Chondrocyte (in vitro differentiated cells): ENCODE results near the gene PI4KA. TPM values are rescaled to one million over a fixed set of nuclear protein-coding genes. Genes with fewer than 3 reads are reported as not detected.
"Not testable (repeated sequence)": the region's sequence is repeated elsewhere in the genome, so short reads cannot be mapped to it uniquely, and the experiment has no call there.

Experiments used
- DNase-seq: peaks from one replicate; pipeline ENCODE4 v3.0.0; 2021; ENCODE audit warnings: mixed read lengths, low spot score
- H3K27ac Mint-ChIP-seq: one replicate; pipeline ENCODE4 v1.8.0; 2021; ENCODE audit warnings: mild to moderate bottlenecking, moderate library complexity, mixed read lengths; ENCODE audit not compliant: unreplicated experiment
- H3K27me3 Mint-ChIP-seq: 2 replicates; pipeline ENCODE4 v1.8.0; 2021; ENCODE audit warnings: low read depth, mixed read lengths
- H3K36me3 Mint-ChIP-seq: 2 replicates; pipeline ENCODE4 v1.8.0; 2021; ENCODE audit warnings: low read depth, mixed read lengths
- H3K4me1 Mint-ChIP-seq: 2 replicates; pipeline ENCODE4 v1.8.0; 2021; ENCODE audit warnings: low read depth, mild to moderate bottlenecking, mixed read lengths
- H3K4me3 Mint-ChIP-seq: one replicate; pipeline ENCODE4 v1.8.0; 2021; ENCODE audit warnings: mild to moderate bottlenecking, moderate library complexity, mixed read lengths; ENCODE audit not compliant: unreplicated experiment
- H3K9me3 Mint-ChIP-seq: 2 replicates; pipeline ENCODE4 v1.8.0; 2021; ENCODE audit warnings: low read depth, mixed read lengths
- total RNA-seq: library from RNA; stranded (reverse); gene quantifications from 3 replicates; pipeline ENCODE4 v1.2.1, GENCODE V29; 2021
- TF ChIP-seq, protein P1 (sequence below): fragments of 200-600 bp; sonication (generic); IDR thresholded peaks from 2 replicates; pipeline ENCODE4 v1.5.0; 2021; ENCODE audit warnings: antibody characterized with exemption, mild to moderate bottlenecking, moderate library complexity

The PI4KA gene
- total RNA-seq, 1 donor from 2014 or later = 68.3 TPM

DNA sequence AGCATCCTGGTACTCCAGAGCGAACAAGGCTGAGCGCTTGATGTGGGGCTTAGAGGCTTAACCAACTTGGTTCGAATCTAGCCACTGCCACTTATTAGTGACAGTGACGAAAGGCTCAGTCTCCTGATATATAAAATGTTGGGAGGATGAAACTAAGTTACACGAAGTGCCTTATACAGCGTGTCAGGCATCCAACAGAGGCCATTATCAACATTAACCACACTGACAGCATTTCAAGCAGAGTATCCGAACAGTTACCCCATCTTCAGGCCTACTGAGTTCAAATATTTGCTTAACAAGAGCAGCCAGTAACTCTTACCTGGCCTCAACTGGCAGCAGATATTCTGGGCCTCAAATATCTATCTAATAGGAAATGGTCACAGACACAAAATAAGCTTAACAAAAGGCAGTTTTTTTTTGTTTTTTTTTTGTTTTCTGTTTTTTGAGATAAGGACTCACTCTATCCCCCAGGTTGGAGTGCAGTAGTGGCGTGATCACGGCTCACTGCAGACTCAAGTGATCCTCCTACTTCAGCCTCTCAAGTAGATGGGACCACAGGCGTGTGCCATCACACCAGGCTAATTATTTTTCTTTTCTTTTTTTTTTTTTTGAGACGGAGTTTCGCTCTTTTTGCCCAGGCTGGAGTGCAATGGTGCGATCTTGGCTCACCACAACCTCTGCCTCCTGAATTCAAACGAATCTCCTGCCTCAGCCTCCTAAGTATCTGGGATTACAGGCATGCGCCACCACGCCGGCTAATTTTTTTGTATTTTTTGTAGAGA, 81.8 kb downstream of the PI4KA start:
- no peaks in the 10 kb centered on the region for H3K27me3 Mint-ChIP-seq
- peaks cover 9% of the 10 kb centered on the region for H3K4me1 Mint-ChIP-seq
- peaks cover 13% of the 10 kb centered on the region for H3K36me3 Mint-ChIP-seq
- H3K4me3 Mint-ChIP-seq = no peak overlapping the region
- no peak for DNase-seq
- no peaks in the 10 kb centered on the region for H3K9me3 Mint-ChIP-seq
- no peak overlapping the region for H3K27ac Mint-ChIP-seq
- TF ChIP-seq, protein P1, sequence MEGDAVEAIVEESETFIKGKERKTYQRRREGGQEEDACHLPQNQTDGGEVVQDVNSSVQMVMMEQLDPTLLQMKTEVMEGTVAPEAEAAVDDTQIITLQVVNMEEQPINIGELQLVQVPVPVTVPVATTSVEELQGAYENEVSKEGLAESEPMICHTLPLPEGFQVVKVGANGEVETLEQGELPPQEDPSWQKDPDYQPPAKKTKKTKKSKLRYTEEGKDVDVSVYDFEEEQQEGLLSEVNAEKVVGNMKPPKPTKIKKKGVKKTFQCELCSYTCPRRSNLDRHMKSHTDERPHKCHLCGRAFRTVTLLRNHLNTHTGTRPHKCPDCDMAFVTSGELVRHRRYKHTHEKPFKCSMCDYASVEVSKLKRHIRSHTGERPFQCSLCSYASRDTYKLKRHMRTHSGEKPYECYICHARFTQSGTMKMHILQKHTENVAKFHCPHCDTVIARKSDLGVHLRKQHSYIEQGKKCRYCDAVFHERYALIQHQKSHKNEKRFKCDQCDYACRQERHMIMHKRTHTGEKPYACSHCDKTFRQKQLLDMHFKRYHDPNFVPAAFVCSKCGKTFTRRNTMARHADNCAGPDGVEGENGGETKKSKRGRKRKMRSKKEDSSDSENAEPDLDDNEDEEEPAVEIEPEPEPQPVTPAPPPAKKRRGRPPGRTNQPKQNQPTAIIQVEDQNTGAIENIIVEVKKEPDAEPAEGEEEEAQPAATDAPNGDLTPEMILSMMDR = no peak

DNA sequence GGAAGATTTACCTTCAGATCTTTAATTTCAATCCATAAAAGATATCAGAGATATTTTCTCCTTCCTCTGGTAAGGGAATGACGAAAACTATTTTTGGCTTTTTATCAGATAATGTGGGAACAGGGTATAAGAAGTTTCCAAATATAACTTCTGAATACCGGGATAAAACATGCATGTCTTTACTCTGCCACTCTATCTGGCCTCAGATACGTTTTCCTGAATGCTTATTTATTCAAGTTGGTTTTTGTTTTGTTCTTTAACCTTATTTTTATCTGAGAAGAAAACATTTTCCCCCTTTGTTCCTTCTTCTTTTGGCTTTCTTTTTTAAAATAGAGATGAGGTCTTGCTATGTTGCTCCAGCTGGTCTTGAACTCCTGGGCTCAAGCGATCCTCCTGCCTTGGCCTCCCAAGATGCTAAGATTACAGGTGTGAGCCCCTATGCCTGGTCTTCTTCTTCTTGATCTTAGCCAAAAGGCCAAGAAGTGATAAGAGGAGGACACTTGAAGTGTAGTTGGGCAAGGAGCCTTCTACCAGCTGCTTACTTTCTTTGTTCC, 83.2 kb downstream of the PI4KA start:
- H3K27me3 Mint-ChIP-seq = no peaks in the 10 kb centered on the region
- peak overlapping the region; percentile 4 for H3K27ac Mint-ChIP-seq
- TF ChIP-seq, protein P1 = no peak
- peaks cover 13% of the 10 kb centered on the region for H3K36me3 Mint-ChIP-seq
- DNase-seq = no peak
- no peak overlapping the region for H3K4me3 Mint-ChIP-seq
- no peaks in the 10 kb centered on the region for H3K9me3 Mint-ChIP-seq
- peaks cover 9% of the 10 kb centered on the region for H3K4me1 Mint-ChIP-seq

DNA sequence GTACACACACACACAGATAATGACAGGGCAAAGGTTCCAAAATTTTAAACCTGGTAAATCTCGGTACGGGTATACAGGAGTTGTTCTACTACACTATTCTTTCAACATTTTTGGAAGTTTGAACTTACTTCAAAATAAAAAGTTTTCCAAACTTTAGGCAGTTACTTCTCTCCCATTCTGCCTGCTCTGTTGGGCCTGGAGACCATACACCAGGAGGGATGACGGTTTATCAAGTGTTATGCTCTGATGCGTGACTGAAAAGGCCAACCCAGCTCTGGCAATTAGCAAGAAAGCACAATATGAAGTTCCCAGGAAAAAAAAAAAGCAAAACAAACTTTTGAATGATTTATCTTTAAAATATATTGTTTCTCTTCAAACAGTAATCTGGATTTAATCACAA, 83.7 kb downstream of the PI4KA start:
- Mint-ChIP-seq H3K4me3 (no peak overlapping the region), H3K27ac (no peak overlapping the region), H3K4me1 (peaks cover 9% of the 10 kb centered on the region), H3K9me3 (no peaks in the 10 kb centered on the region), H3K36me3 (peaks cover 13% of the 10 kb centered on the region), H3K27me3 (no peaks in the 10 kb centered on the region)
- TF ChIP-seq, protein P1 = no peak
- no peak for DNase-seq

DNA sequence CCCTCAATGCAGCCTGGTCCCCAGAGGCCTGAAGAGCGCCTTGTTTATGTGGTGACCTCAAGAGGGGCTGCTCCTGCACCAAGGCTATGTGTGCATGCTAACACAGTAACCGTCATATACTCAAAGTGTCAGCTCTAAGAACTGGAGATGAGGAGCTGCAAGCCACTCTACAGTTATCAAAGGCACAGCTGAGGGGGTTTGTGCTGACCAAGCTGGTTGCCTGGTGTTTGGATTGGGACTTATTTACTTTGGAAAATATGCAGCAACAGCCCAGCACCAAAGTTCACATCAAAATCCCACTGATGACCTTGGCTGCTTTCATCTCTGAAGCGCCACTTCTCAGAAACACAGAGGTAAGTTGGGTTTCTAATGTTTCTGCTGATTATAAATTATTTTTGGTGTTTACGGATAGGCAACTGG, 84.8 kb downstream of the PI4KA start, which contains the start of gene SERPIND1:
SERPIND1 (plus strand) TSS at position 321 of the 420 bp plus-strand sequence. CDS start 5,200 bp downstream, outside the sequence.
- Mint-ChIP-seq H3K4me1 (peaks cover 9% of the 10 kb centered on the region), H3K27ac (no peak within 1 kb of the TSS), H3K27me3 (no peaks in the 10 kb centered on the region), H3K9me3 (no peaks in the 10 kb centered on the region), H3K4me3 (no peak within 1 kb of the TSS), H3K36me3 (peaks cover 11% of the 10 kb centered on the region)
- TF ChIP-seq, protein P1 = no peak
- peak; percentile 4 for DNase-seq

DNA sequence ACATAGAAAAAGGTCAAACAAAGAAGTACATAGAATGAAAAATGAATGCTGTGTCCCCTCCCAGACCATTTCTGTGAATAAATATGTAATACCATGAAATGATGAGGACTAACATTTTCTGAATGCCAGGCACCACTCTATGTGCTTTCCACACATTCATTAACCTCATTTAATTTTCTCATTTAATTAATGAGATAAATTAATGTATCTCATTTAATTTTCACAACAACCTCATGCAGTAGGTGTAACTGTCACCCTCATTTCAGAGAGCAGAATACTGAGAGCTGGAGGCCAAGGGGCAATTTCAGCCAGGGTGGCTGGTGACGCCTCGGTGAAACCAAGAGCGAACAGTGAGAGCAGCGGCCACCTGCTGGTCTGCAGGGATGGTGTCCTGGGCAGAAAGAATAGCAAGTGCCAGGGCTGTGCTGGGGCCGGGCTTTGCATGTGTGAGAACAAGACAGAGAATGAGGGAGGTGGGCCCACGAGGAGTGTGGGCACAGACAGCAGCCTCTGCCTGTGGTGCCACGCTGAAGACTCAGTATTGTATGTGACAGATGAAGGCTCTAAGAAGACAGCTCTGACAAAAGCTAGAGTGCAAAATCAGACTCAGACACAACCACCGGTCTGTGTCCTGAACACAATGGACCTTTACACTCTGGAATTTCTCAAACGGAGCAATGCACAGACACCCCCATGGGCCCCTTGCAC, 86.5 kb downstream of the PI4KA start:
- no peaks in the 10 kb centered on the region for H3K9me3 Mint-ChIP-seq
- H3K27ac Mint-ChIP-seq = no peak overlapping the region
- no peak overlapping the region for H3K4me3 Mint-ChIP-seq
- TF ChIP-seq, protein P1 = peak; percentile 36
- DNase-seq = no peak
- H3K27me3 Mint-ChIP-seq = no peaks in the 10 kb centered on the region
- peaks cover 10% of the 10 kb centered on the region for H3K36me3 Mint-ChIP-seq
- peaks cover 9% of the 10 kb centered on the region for H3K4me1 Mint-ChIP-seq

DNA sequence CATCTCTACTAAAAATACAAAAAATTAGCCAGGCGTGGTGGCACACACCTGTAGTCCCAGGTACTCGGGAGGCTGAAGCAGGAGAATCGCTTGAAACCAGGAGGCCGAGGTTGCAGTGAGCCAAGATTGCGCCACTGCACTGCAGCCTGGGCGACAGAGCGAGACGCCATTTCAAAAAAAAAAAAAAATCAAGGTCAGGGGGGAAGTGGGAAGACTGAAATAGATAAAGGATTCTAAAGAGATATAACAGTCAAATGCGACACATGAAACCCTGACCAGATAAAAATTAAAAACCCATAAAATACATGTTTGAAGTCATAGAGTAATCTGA, 89.2 kb downstream of the PI4KA start:
- H3K27ac Mint-ChIP-seq, H3K27me3 Mint-ChIP-seq, H3K9me3 Mint-ChIP-seq, H3K4me3 Mint-ChIP-seq, DNase-seq, H3K4me1 Mint-ChIP-seq: not testable (repeated sequence)
- H3K36me3 Mint-ChIP-seq = peaks cover 19% of the 10 kb centered on the region
